BLaER1 treated with 17β-estradiol and CSF1 and Interleukin-3, amounts not matched to agents 10 nM and 100 nM (cell line): ENCODE measurements around the gene PZP.

Experiments
- H3K27ac ChIP-seq, 11 experiments: shearing (Covaris generic); formaldehyde crosslinking; 2 replicates each; pipeline ENCODE4 v1.8.1; 2022
- H3K27me3 ChIP-seq, 11 experiments: shearing (Covaris generic); formaldehyde crosslinking; 2 replicates each; pipeline ENCODE4 v1.8.1; 2022
- H3K36me3 ChIP-seq, 11 experiments: shearing (Covaris generic); formaldehyde crosslinking; 2 replicates each; pipeline ENCODE4 v1.8.1; 2022
- H3K4me1 ChIP-seq, 10 experiments: shearing (Covaris generic); formaldehyde crosslinking; 2 replicates each; pipeline ENCODE4 v1.8.1; 2022
- H3K4me2 ChIP-seq, 11 experiments: shearing (Covaris generic); formaldehyde crosslinking; 2 replicates each; pipeline ENCODE4 v1.8.1; 2022
- H3K4me3 ChIP-seq, 10 experiments: shearing (Covaris generic); formaldehyde crosslinking; 2 replicates each; pipeline ENCODE4 v1.8.1; 2022
- H3K9ac ChIP-seq, 11 experiments: shearing (Covaris generic); formaldehyde crosslinking; 2 replicates each; pipeline ENCODE4 v1.8.1; 2022
- H3K9me3 ChIP-seq, 11 experiments: shearing (Covaris generic); formaldehyde crosslinking; replicated peaks in 1 of 11; 2 replicates each; pipeline ENCODE4 v1.8.1; 2022
- H4K20me1 ChIP-seq, 11 experiments: shearing (Covaris generic); formaldehyde crosslinking; 2 replicates each; pipeline ENCODE4 v1.8.1; 2022
- Cebpa-rat ChIP-seq, 11 experiments: shearing (Covaris generic); IDR thresholded peaks; 2 replicates each; pipeline ENCODE4 v1.8.1; 2022

Gene PZP

GRCh38 chr12:9103050-9103849 is 104.9 kb downstream of the PZP start:
- Histone ChIP-seq H3K9ac (no peak overlapping the region), H3K4me3 (no peak overlapping the region), H4K20me1 (no peaks in the 10 kb centered on the region), H3K27ac (no peak overlapping the region), H3K27me3 (no peaks in the 10 kb centered on the region), H3K9me3 (no peaks in the 10 kb centered on the region), H3K36me3 (peaks cover 0 to 16% (median 0%) of the 10 kb centered on the region in 11 experiments; a peak in 2 of 22 replicates), H3K4me1 (peaks cover 0 to 8% (median 0%) of the 10 kb centered on the region in 10 experiments; a peak in 2 of 20 replicates), H3K4me2 (no peak overlapping the region)
- no peak for TF ChIP-seq Cebpa-rat (IDR thresholded peaks at IDR 0.05)

GRCh38 chr12:9101018-9101687 is 107.0 kb downstream of the PZP start:
- Histone ChIP-seq H3K9ac (no peak overlapping the region), H3K27ac (no peak overlapping the region), H3K4me3 (no peak overlapping the region), H3K4me2 (no peak overlapping the region), H3K9me3 (no peaks in the 10 kb centered on the region), H3K4me1 (peaks cover 0 to 11% (median 7%) of the 10 kb centered on the region in 10 experiments; a peak in 12 of 20 replicates), H3K27me3 (no peaks in the 10 kb centered on the region), H4K20me1 (no peaks in the 10 kb centered on the region), H3K36me3 (peaks cover 0 to 24% (median 0%) of the 10 kb centered on the region in 11 experiments; a peak in 2 of 22 replicates)
- no peak for TF ChIP-seq Cebpa-rat (IDR thresholded peaks at IDR 0.05)

GRCh38 chr12:9099552-9100190 is 108.5 kb downstream of the PZP start:
- Histone ChIP-seq H3K36me3 (peaks cover 0 to 29% (median 0%) of the 10 kb centered on the region in 11 experiments; a peak in 3 of 22 replicates), H3K27ac (no peak overlapping the region), H4K20me1 (no peaks in the 10 kb centered on the region), H3K4me1 (peaks cover 0 to 9% (median 8%) of the 10 kb centered on the region in 10 experiments; a peak in 12 of 20 replicates), H3K4me2 (no peak overlapping the region), H3K9ac (no peak overlapping the region), H3K4me3 (no peak overlapping the region), H3K27me3 (no peaks in the 10 kb centered on the region), H3K9me3 (no peaks in the 10 kb centered on the region)
- no peak for TF ChIP-seq Cebpa-rat (IDR thresholded peaks at IDR 0.05)
